HEK293 (cell line): ENCODE results near the gene OAT.

ENCODE experiments used
- BCL6B ChIP-seq: fragments of 450-650 bp; formaldehyde crosslinking; IDR thresholded peaks from 2 replicates; pipeline ENCODE4 v1.5.1; 2017; ENCODE audit warnings: missing biosample characterization, missing genetic modification characterization
- GLIS1 ChIP-seq: fragments of 450-650 bp; formaldehyde crosslinking; IDR thresholded peaks from 2 replicates; pipeline ENCODE4 v1.5.1; 2016; ENCODE audit warnings: missing biosample characterization, missing genetic modification characterization
- GLIS2 ChIP-seq: fragments of 450-650 bp; formaldehyde crosslinking; IDR thresholded peaks from 2 replicates; pipeline ENCODE4 v1.5.1; 2016; ENCODE audit warnings: missing biosample characterization, missing genetic modification characterization
- KLF10 ChIP-seq: fragments of 450-650 bp; IDR thresholded peaks from 2 replicates; pipeline ENCODE4 v1.5.1; 2018; ENCODE audit warnings: missing biosample characterization, mild to moderate bottlenecking, missing genetic modification characterization
- MEIS1 ChIP-seq: sonication (generic); formaldehyde crosslinking; IDR thresholded peaks from 2 replicates; pipeline ENCODE4 v1.8.1; 2022; ENCODE audit warnings: missing genetic modification reagents, mild to moderate bottlenecking, borderline replicate concordance
- SP2 ChIP-seq: fragments of 450-650 bp; formaldehyde crosslinking; IDR thresholded peaks from 2 replicates; pipeline ENCODE4 v1.5.1; 2016; ENCODE audit warnings: missing biosample characterization, missing genetic modification characterization
- SP7 ChIP-seq: fragments of 450-650 bp; formaldehyde crosslinking; IDR thresholded peaks from 2 replicates; pipeline ENCODE4 v1.5.1; 2016; ENCODE audit warnings: missing biosample characterization, missing genetic modification characterization
- TCF7L2 ChIP-seq: IDR thresholded peaks from 2 replicates; pipeline ENCODE4 v1.6.1; 2011; ENCODE audit warnings: low read depth, mild to moderate bottlenecking, inconsistent platforms, low read length, moderate library complexity, borderline replicate concordance
- WT1 ChIP-seq: fragments of 450-650 bp; formaldehyde crosslinking; IDR thresholded peaks from 2 replicates; pipeline ENCODE4 v1.5.1; 2016; ENCODE audit warnings: missing biosample characterization, missing genetic modification characterization
- ZBTB48 ChIP-seq: fragments of 450-650 bp; formaldehyde crosslinking; IDR thresholded peaks from 2 replicates; pipeline ENCODE4 v1.5.1; 2016; ENCODE audit warnings: missing biosample characterization, missing genetic modification characterization
- ZEB2 ChIP-seq: fragments of 450-650 bp; formaldehyde crosslinking; IDR thresholded peaks from 2 replicates; pipeline ENCODE4 v1.5.1; 2016; ENCODE audit warnings: missing biosample characterization, missing genetic modification characterization
- ZNF112 ChIP-seq: fragments of 450-650 bp; formaldehyde crosslinking; IDR thresholded peaks from 2 replicates; pipeline ENCODE4 v1.5.0; 2017; ENCODE audit warnings: missing biosample characterization, missing genetic modification characterization
- ZNF114 ChIP-seq: fragments of 450-650 bp; formaldehyde crosslinking; IDR thresholded peaks from 2 replicates; pipeline ENCODE4 v1.5.0; 2017; ENCODE audit warnings: missing biosample characterization, missing genetic modification characterization
- ZNF121 ChIP-seq: fragments of 450-650 bp; formaldehyde crosslinking; IDR thresholded peaks from 2 replicates; pipeline ENCODE4 v1.5.1; 2016; ENCODE audit warnings: missing biosample characterization, missing genetic modification characterization
- ZNF138 ChIP-seq: fragments of 450-650 bp; formaldehyde crosslinking; IDR thresholded peaks from 2 replicates; pipeline ENCODE4 v1.5.1; 2016; ENCODE audit warnings: missing biosample characterization, missing genetic modification characterization, borderline replicate concordance
- ZNF19 ChIP-seq: fragments of 450-650 bp; formaldehyde crosslinking; IDR thresholded peaks from 2 replicates; pipeline ENCODE4; 2016; ENCODE audit warnings: missing biosample characterization, missing genetic modification characterization, low read depth
- ZNF211 ChIP-seq: fragments of 450-650 bp; formaldehyde crosslinking; IDR thresholded peaks from 2 replicates; pipeline ENCODE4 v1.5.1; 2016; ENCODE audit warnings: low read depth, missing biosample characterization, missing genetic modification characterization
- ZNF266 ChIP-seq: fragments of 450-650 bp; formaldehyde crosslinking; IDR thresholded peaks from 2 replicates; pipeline ENCODE4 v1.5.1; 2016; ENCODE audit warnings: missing biosample characterization, missing genetic modification characterization, low read depth
- ZNF341 ChIP-seq: fragments of 450-650 bp; formaldehyde crosslinking; IDR thresholded peaks from 2 replicates; pipeline ENCODE4; 2016; ENCODE audit warnings: low read depth, missing biosample characterization, missing genetic modification characterization
- ZNF513 ChIP-seq: fragments of 450-650 bp; IDR thresholded peaks from 2 replicates; pipeline ENCODE4 v1.5.1; 2018; ENCODE audit warnings: missing biosample characterization, missing genetic modification characterization
- ZNF521 ChIP-seq: fragments of 450-650 bp; formaldehyde crosslinking; IDR thresholded peaks from 2 replicates; pipeline ENCODE4 v1.5.1; 2017; ENCODE audit warnings: missing biosample characterization, mild to moderate bottlenecking, missing genetic modification characterization
- ZNF561 ChIP-seq: fragments of 450-650 bp; IDR thresholded peaks from 2 replicates; pipeline ENCODE4 v1.5.1; 2018; ENCODE audit warnings: missing biosample characterization, missing genetic modification characterization, borderline replicate concordance
- ZNF571 ChIP-seq: fragments of 450-650 bp; formaldehyde crosslinking; IDR thresholded peaks from 2 replicates; pipeline ENCODE4 v1.5.0; 2017; ENCODE audit warnings: missing biosample characterization, missing genetic modification characterization
- ZNF600 ChIP-seq: fragments of 450-650 bp; formaldehyde crosslinking; IDR thresholded peaks from 2 replicates; pipeline ENCODE4 v1.5.1; 2016; ENCODE audit warnings: missing biosample characterization, missing genetic modification characterization
- ZNF624 ChIP-seq: fragments of 450-650 bp; formaldehyde crosslinking; IDR thresholded peaks from 2 replicates; pipeline ENCODE4 v1.5.1; 2017; ENCODE audit warnings: missing biosample characterization, missing genetic modification characterization
- ZNF670 ChIP-seq: fragments of 450-650 bp; formaldehyde crosslinking; IDR thresholded peaks from 2 replicates; pipeline ENCODE4 v1.5.1; 2016; ENCODE audit warnings: missing biosample characterization, missing genetic modification characterization, low read depth
- ZNF701 ChIP-seq: fragments of 450-650 bp; formaldehyde crosslinking; IDR thresholded peaks from 2 replicates; pipeline ENCODE4 v1.5.1; 2016; ENCODE audit warnings: missing biosample characterization, missing genetic modification characterization
- ZSCAN30 ChIP-seq: fragments of 450-650 bp; IDR thresholded peaks from 2 replicates; pipeline ENCODE4 v1.5.1; 2018; ENCODE audit warnings: missing biosample characterization, mild to moderate bottlenecking, missing genetic modification characterization, moderate library complexity
- ZXDB ChIP-seq: fragments of 450-650 bp; formaldehyde crosslinking; IDR thresholded peaks from 2 replicates; pipeline ENCODE4 v1.5.1; 2016; ENCODE audit warnings: missing biosample characterization, missing genetic modification characterization
- TF ChIP-seq, protein P1 (sequence below): fragments of 450-650 bp; formaldehyde crosslinking; IDR thresholded peaks from 2 replicates; pipeline ENCODE4 v1.5.1; 2016; ENCODE audit warnings: missing biosample characterization, missing genetic modification characterization
- TF ChIP-seq, protein P2 (sequence below): fragments of 450-650 bp; formaldehyde crosslinking; IDR thresholded peaks from 2 replicates; pipeline ENCODE4 v1.5.1; 2016; ENCODE audit warnings: missing biosample characterization, missing genetic modification characterization
- TF ChIP-seq, protein P3 (sequence below): fragments of 450-650 bp; formaldehyde crosslinking; IDR thresholded peaks from 2 replicates; pipeline ENCODE4 v1.5.1; 2016; ENCODE audit warnings: missing biosample characterization, missing genetic modification characterization

OAT gene

DNA sequence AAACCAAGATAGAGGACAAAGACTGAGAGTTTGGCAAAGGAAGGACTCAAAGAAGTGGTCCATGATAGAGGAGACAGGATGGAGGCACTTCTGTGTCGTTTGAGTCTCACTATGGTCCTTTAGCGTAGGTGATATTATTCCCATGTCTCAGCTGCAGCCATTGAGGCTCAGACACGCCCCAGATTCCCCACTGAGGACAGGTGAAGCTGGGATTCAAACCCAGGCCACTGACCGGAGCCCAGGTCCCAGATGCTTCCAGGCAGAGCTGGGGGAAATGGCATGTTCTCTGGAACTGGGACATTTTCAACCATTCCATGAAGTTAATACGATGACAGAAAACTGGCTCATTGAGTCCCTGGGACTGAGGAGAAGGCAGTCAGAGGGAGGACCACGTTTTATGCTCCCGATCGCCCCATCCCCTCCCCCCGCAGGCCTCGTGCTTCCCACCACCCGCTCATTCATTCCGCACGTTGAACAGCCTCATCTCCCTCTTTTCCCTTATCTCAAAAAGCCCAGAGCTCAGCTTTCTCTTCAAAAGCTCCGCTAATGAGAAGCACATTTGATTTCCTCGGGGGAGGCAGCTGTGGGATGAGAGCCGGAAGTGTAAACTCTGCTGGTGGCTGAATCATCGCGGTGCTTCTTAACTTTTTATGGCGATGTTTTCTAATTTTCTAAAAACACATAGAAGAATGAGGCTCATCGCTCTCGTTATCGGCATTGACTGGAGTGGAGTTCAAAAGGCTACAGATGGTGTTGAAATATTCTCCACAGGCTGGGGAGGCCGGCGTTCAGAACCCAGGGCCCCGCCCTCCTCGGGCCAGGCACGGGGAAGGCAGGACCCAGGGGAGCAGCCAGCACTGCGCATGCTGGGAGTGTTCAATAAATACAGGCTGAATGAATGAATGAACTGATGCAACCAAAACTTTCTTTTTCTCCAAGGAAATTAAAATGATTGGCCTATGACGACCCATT is 64.0 kb downstream of the OAT start (continued):
- TF ChIP-seq WT1 (tag by site-specific recombination) (peak; percentile 58; the same call in 1 of the 2 replicates), SP7 (peak; percentile 63; the same call in 1 of the 2 replicates), ZNF121 (tag by site-specific recombination) (no peak), TCF7L2 (peak; percentile 99), ZBTB48 (no peak), ZNF112 (tag by site-specific recombination) (no peak), ZNF521 (tag by site-specific recombination) (no peak), ZNF266 (tag by site-specific recombination) (no peak), KLF10 (tag by site-specific recombination) (peak; percentile 63), GLIS1 (tag by site-specific recombination) (peak; percentile 94), ZXDB (tag by site-specific recombination) (peak; percentile 62; the same call in 1 of the 2 replicates), ZNF571 (no peak), ZNF513 (tag by site-specific recombination) (0 out of 2 replicates have a peak, but pooled peaks have one; percentile 54), ZNF211 (tag by site-specific recombination) (no peak), MEIS1 (no peak), ZNF670 (tag by site-specific recombination) (no peak), ZNF114 (tag by site-specific recombination) (no peak), ZNF701 (tag by site-specific recombination) (no peak), ZNF600 (tag by site-specific recombination) (no peak), ZEB2 (tag by site-specific recombination) (peak; percentile 79), GLIS2 (tag by site-specific recombination) (peak; percentile 61; the same call in 1 of the 2 replicates), ZNF341 (tag by site-specific recombination) (no peak), ZNF624 (no peak), ZSCAN30 (peak; percentile 27; the same call in 1 of the 2 replicates), ZNF138 (tag by site-specific recombination) (no peak), SP2 (tag by site-specific recombination) (peak; percentile 33; the same call in 1 of the 2 replicates), BCL6B (tag by site-specific recombination) (no peak), ZNF561 (tag by site-specific recombination) (peak; percentile 76), ZNF19 (tag by site-specific recombination) (no peak)
- TF ChIP-seq, protein P1, sequence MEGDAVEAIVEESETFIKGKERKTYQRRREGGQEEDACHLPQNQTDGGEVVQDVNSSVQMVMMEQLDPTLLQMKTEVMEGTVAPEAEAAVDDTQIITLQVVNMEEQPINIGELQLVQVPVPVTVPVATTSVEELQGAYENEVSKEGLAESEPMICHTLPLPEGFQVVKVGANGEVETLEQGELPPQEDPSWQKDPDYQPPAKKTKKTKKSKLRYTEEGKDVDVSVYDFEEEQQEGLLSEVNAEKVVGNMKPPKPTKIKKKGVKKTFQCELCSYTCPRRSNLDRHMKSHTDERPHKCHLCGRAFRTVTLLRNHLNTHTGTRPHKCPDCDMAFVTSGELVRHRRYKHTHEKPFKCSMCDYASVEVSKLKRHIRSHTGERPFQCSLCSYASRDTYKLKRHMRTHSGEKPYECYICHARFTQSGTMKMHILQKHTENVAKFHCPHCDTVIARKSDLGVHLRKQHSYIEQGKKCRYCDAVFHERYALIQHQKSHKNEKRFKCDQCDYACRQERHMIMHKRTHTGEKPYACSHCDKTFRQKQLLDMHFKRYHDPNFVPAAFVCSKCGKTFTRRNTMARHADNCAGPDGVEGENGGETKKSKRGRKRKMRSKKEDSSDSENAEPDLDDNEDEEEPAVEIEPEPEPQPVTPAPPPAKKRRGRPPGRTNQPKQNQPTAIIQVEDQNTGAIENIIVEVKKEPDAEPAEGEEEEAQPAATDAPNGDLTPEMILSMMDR: no peak
- TF ChIP-seq, protein P2, sequence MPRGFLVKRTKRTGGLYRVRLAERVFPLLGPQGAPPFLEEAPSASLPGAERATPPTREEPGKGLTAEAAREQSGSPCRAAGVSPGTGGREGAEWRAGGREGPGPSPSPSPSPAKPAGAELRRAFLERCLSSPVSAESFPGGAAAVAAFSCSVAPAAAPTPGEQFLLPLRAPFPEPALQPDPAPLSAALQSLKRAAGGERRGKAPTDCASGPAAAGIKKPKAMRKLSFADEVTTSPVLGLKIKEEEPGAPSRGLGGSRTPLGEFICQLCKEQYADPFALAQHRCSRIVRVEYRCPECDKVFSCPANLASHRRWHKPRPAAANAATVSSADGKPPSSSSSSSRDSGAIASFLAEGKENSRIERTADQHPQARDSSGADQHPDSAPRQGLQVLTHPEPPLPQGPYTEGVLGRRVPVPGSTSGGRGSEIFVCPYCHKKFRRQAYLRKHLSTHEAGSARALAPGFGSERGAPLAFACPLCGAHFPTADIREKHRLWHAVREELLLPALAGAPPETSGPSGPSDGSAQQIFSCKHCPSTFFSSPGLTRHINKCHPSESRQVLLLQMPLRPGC (tag by site-specific recombination): 0 out of 2 replicates have a peak, but pooled peaks have one; percentile 29
- TF ChIP-seq, protein P3, sequence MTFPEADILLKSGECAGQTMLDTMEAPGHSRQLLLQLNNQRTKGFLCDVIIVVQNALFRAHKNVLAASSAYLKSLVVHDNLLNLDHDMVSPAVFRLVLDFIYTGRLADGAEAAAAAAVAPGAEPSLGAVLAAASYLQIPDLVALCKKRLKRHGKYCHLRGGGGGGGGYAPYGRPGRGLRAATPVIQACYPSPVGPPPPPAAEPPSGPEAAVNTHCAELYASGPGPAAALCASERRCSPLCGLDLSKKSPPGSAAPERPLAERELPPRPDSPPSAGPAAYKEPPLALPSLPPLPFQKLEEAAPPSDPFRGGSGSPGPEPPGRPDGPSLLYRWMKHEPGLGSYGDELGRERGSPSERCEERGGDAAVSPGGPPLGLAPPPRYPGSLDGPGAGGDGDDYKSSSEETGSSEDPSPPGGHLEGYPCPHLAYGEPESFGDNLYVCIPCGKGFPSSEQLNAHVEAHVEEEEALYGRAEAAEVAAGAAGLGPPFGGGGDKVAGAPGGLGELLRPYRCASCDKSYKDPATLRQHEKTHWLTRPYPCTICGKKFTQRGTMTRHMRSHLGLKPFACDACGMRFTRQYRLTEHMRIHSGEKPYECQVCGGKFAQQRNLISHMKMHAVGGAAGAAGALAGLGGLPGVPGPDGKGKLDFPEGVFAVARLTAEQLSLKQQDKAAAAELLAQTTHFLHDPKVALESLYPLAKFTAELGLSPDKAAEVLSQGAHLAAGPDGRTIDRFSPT (tag by site-specific recombination): no peak
